ENCODE data around the gene PNPLA7.
"Not testable (repeated sequence)": the region's sequence is repeated elsewhere in the genome, so short reads cannot be mapped to it uniquely, and the experiment has no call there.

The PNPLA7 gene

DNA sequence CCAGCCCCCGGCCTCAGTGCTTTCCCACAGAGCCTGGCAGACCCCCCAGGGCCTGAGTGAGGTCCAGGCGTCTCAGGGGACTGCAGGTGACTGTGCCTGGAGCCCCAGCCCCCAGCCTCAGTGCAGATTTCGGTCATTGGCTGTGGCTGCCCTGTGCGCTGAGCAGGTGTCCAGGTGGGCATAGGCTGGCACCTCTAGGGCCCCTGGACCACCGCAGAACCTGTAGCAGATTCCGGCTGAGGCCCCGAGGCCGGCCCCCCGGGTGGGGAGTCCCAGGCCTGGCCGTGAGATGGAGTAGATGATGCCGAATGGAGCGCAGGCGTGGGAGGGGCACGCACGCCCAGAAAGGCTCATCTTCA, 139.3 kb downstream of the PNPLA7 start:
- no peak for DNase-seq

DNA sequence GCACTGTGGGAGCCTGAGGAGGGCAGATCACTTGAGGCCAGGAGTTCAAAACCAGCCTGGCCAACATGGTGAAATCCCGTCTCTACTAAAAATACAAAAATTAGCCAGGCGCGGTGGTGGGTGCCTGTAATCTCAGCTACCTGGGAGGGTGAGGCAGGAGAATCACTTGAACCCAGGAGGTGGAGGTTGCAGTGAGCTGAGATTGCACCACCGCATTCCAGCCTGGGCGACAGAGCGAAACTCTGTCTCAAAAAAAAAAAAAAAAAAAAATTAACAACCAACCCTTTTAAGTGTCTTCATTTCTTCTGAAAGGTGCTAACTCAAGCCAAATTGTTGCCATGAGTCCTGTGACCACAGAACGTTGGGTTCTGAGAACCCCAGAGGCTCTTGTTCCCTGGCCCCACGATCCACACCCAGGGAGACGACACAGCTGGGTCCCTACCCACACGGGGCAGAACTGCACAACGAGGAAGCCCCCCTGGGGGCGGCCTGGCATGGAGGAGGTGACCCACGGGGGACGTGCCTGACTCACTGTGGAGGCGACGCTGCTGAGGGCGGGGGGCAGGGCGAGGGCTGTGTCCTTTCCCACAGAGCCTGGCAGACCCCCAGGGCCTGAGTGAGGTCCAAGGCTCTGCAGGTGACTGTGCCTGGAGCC, 139.8 kb downstream of the PNPLA7 start:
- not testable (repeated sequence) for DNase-seq

Data from activated effector memory CD4-positive, alpha-beta T cell treated with anti-CD3 and anti-CD28 coated beads, Interleukin-2, amount 50 U/mL, for 16 hours (primary cell).